K562 (cell line): Measurements from ENCODE around the gene FGD6. TPM values are rescaled to one million over a fixed set of nuclear protein-coding genes. Genes with fewer than 3 reads are reported as not detected.

Experiments used
- ATAC-seq: fragments of 200-7000 bp; cut with Tn5 transposase; 3 replicates; pipeline ENCODE4 v1.9.1; 2020; ENCODE audit warnings: moderate library complexity
- BruUV-seq: library from RNA; stranded (reverse); fragments of 400-500 nt; replicated peaks from 2 replicates; lab custom pipeline; 2021; lab: Mats Ljungman, UMichigan
- CTCF ChIA-PET: fragments of 300-600 bp; formaldehyde crosslinking; extraction: SDS; loops from one replicate; lab custom pipeline; 2021; ENCODE audit warnings: low intra/inter-chr PET ratio; lab: Yijun Ruan, JAX
- POLR2A ChIA-PET: fragments of 300-600, 350-650 bp; sonication (Branson Sonifier 250); formaldehyde crosslinking; extraction: SDS; loops from one replicate; lab custom pipeline; 2021; ENCODE audit warnings: antibody characterized with exemption, inconsistent platforms; lab: Yijun Ruan, JAX
- DNase-seq, 4 experiments: peaks; one replicate each; pipeline versions ENCODE4 v3.0.0 to v3.0.0-alpha.2; 2011 to 2018; ENCODE audit warnings: low spot score in 3 of 4, mixed read lengths in 3 of 4; ENCODE audit errors: extremely low read depth in 1 of 4
- FAIRE-seq: peaks from 2 replicates; lab custom pipeline; 2011; peaks lifted over from hg19 to GRCh38; lab: Jason Lieb, UNC
- H2AFZ ChIP-seq: 2 replicates; pipeline ENCODE4 v1.6.0; 2011; ENCODE audit warnings: low read depth, low read length, control low read depth, inconsistent platforms
- H3K27ac ChIP-seq: fragments of 200-600 bp; 3 replicates; pipeline ENCODE4 v1.8.0; 2011; ENCODE audit warnings: low read depth, mild to moderate bottlenecking, control low read depth, inconsistent platforms, low read length, moderate library complexity, mixed read lengths; ENCODE audit errors: extremely low read depth
- H3K27me3 ChIP-seq, 2 experiments: fragments of 300-600 bp in 1 of 2; 2 replicates in 1 of 2; 3 replicates in 1 of 2; pipeline versions ENCODE4 v1.6.0 to v1.8.0; 2011; ENCODE audit warnings: inconsistent platforms in 2 of 2, low read length in 2 of 2, mild to moderate bottlenecking in 1 of 2, mixed read lengths in 1 of 2, moderate library complexity in 1 of 2; ENCODE audit not compliant: control insufficient read depth in 2 of 2, insufficient read depth in 2 of 2
- H3K36me3 ChIP-seq: fragments of 300-600 bp; 3 replicates; pipeline ENCODE4 v1.8.0; 2011; ENCODE audit warnings: mild to moderate bottlenecking, low read length, inconsistent platforms; ENCODE audit not compliant: control insufficient read depth, insufficient read depth
- H3K4me1 ChIP-seq, 2 experiments: fragments of 200-600 bp in 1 of 2; replicated peaks in 1 of 2; 2 replicates in 1 of 2; 3 replicates in 1 of 2; pipeline versions ENCODE4 v1.5.1 to v1.8.0; 2011; ENCODE audit warnings: inconsistent platforms in 2 of 2, low read length in 2 of 2, mild to moderate bottlenecking in 1 of 2, mixed read lengths in 1 of 2, moderate library complexity in 1 of 2; ENCODE audit not compliant: control insufficient read depth in 2 of 2, insufficient read depth in 2 of 2
- H3K4me2 ChIP-seq: 2 replicates; pipeline ENCODE4 v1.6.1; 2011; ENCODE audit warnings: low read length, control low read depth, inconsistent platforms, mixed read lengths; ENCODE audit not compliant: insufficient read depth
- H3K4me3 ChIP-seq: fragments of 200-600 bp; sonication (generic), shearing (Covaris generic); 2 replicates; pipeline ENCODE4 v1.5.1; 2016; ENCODE audit warnings: control low read depth, inconsistent platforms
- H3K79me2 ChIP-seq: fragments of 200-600 bp; 3 replicates; pipeline ENCODE4 v1.8.0; 2011; ENCODE audit warnings: low read length, inconsistent platforms; ENCODE audit not compliant: control insufficient read depth, insufficient read depth
- H3K9ac ChIP-seq, 2 experiments: 2 replicates each; pipeline versions ENCODE4 v1.6.0 to v1.6.1; 2011; ENCODE audit warnings: low read depth in 2 of 2, low read length in 2 of 2, control low read depth in 1 of 2, inconsistent platforms in 1 of 2, mild to moderate bottlenecking in 1 of 2, mixed read lengths in 1 of 2; ENCODE audit not compliant: insufficient read depth in 1 of 2
- H3K9me1 ChIP-seq: one replicate; pipeline ENCODE4 v1.6.0; 2011; ENCODE audit warnings: inconsistent platforms, mild to moderate bottlenecking, low read length, moderate library complexity; ENCODE audit not compliant: control insufficient read depth, insufficient read depth
- H3K9me3 ChIP-seq: replicated peaks from 2 replicates; pipeline ENCODE4 v1.5.1; 2011; ENCODE audit warnings: low read depth, low read length, inconsistent platforms; ENCODE audit not compliant: control insufficient read depth, insufficient read depth
- H4K20me1 ChIP-seq: replicated peaks from 2 replicates; pipeline ENCODE4 v1.6.1; 2011; ENCODE audit warnings: low read length, inconsistent platforms, mixed read lengths; ENCODE audit not compliant: control insufficient read depth, insufficient read depth
- ATF7 ChIP-seq: fragments of 450-650 bp; IDR thresholded peaks from 2 replicates; pipeline ENCODE4 v1.7.1; 2014; ENCODE audit warnings: mild to moderate bottlenecking, moderate library complexity
- C11orf30 ChIP-seq: fragments of 450-650 bp; IDR thresholded peaks from 2 replicates; pipeline ENCODE4 v1.6.1; 2016; ENCODE audit warnings: low read depth, mild to moderate bottlenecking
- STAG1 ChIP-seq: sonication (generic); formaldehyde crosslinking; IDR thresholded peaks from 2 replicates; pipeline ENCODE4 v1.5.0; 2020; ENCODE audit warnings: missing genetic modification reagents, borderline replicate concordance
- STAT6 ChIP-seq: sonication (generic); formaldehyde crosslinking; IDR thresholded peaks from 2 replicates; pipeline ENCODE4 v1.8.1; 2023; ENCODE audit warnings: mild to moderate bottlenecking, missing genetic modification reagents
- ZNF316 ChIP-seq: fragments of 450-650 bp; IDR thresholded peaks from 2 replicates; pipeline ENCODE4 v1.6.1; 2016
- WGBS: fragments of 100-300 bp; shearing (Covaris generic); methylation state at CpG from one replicate; pipeline ENCODE4 v1.1.6; 2016; ENCODE audit warnings: low coverage, mixed read lengths; ENCODE audit not compliant: insufficient coverage; ENCODE audit errors: missing lambda C conversion rate; 5-methylcytosine and 5-hydroxymethylcytosine counted together
- in situ Hi-C: fragments of 300-500 bp; cut with MboI; formaldehyde crosslinking; loops from 4 replicates; pipeline ENCODE4 v1.15.0; 2018; ENCODE audit warnings: inconsistent platforms, mixed read lengths
- intact Hi-C: fragments of 100-400 bp; cut with micrococcal nuclease; formaldehyde crosslinking; loops from 2 replicates; pipeline ENCODE4 v1.14.2; 2022
- polyA plus RNA-seq, 8 experiments: library from polyadenylated mRNA; depleted of rRNA in 4 of 8; stranded (reverse) in 5 of 8; unstranded in 3 of 8; fragments of >200 nt; fragmentation: Nextera tagmentation in 2 of 8; fragmentation: Illumina TruSeq in 1 of 8; extraction: Ambion mirVana in 2 of 8; extraction: Trizol in 1 of 8; gene quantifications; 2 replicates each; pipeline versions ENCODE4 v1.2.1 to v1.2.3, GENCODE V29; 2011 to 2014; ENCODE audit warnings: inconsistent platforms in 1 of 8, missing spikeins in 1 of 8
- total RNA-seq, 7 experiments: library from RNA; depleted of rRNA in 6 of 7; stranded (reverse); fragments of >200 nt in 6 of 7; fragmentation: Illumina TruSeq in 2 of 7; extraction: Trizol in 2 of 7; gene quantifications; 2 replicates each; pipeline versions ENCODE4 v1.2.1 to v1.2.3, GENCODE V29; 2011 to 2021; ENCODE audit warnings: low replicate concordance in 1 of 7

The FGD6 gene
- total and polyA plus RNA-seq, 9 of the 15 experiments (the other 6 are each of a cell fraction or from before 2014, with no cell fraction given): 1.5 to 11.1 (median 5.8) TPM

DNA sequence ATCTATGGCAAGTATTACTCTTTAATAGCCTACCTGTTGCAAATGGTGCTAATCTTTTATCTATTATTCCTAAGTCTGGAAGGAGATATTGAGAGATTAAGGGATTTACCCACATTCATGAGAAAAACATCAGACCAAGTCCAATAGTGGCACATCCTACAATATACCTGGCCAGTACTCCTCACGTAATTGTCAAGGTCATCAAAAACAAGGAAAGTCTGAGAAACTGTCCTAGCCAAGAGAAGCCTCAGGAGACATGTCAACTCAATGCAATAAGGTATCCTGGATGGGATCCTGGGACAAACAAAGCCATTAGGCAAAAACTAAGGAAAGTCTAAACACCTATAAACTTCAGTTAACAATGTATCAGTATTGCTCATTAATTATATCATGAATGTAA, 156.3 kb downstream of the FGD6 start:
- H3K4me2 ChIP-seq: no peak overlapping the region
- no peak for TF ChIP-seq ATF7
- TF ChIP-seq C11orf30: 0 out of 2 replicates have a peak, but pooled peaks have one; percentile 5
- 0 out of 2 replicates have a peak, but pooled peaks have one; percentile 20 for TF ChIP-seq ZNF316
- intact Hi-C loops (no loop called here), in situ Hi-C loops (no loop called here)
- H3K9me3 ChIP-seq: no peaks in the 10 kb centered on the region
- POLR2A ChIA-PET: no interaction called here
- no peak overlapping the region for H3K27ac ChIP-seq
- ATAC-seq: no peak
- BruUV-seq: no TSS peak
- no peak overlapping the region for H3K4me3 ChIP-seq
- no peaks in the 10 kb centered on the region; the same call in 1 of the 2 replicates for H4K20me1 ChIP-seq
- peaks cover 74% of the 10 kb centered on the region for H3K36me3 ChIP-seq
- H3K4me1 ChIP-seq: no peaks in the 10 kb centered on the region
- no peak overlapping the region for H2AFZ ChIP-seq
- no peaks in the 10 kb centered on the region for H3K9me1 ChIP-seq
- no peaks in the 10 kb centered on the region for H3K27me3 ChIP-seq
- DNase-seq: no peak
- 100% methylated on average over 1 of the region's 1 CpG for WGBS
- FAIRE-seq: no peak
- CTCF ChIA-PET: no interaction called here
- H3K9ac ChIP-seq: no peak overlapping the region
- H3K79me2 ChIP-seq: no peaks in the 10 kb centered on the region

DNA sequence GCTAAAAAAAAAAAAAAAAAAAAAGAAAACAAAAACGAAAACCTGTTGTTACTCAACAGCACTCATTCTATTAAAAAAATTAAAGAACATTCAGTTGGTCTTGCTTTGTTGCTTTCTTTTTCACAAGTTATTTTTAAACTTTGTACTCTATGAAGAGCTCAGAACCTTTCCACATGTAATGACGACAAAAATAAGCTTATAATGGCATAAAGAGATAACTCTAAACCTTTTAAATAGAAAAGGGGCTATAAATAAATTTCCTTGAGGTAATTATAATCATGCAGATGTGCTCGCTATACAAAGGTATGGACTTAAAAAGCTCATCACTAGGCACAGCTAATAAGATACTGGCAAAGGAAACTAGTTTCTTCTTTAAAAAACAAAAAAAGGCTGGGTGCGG, 157.3 kb downstream of the FGD6 start:
- no peaks in the 10 kb centered on the region for H3K9me3 ChIP-seq
- no peak overlapping the region for H3K9ac ChIP-seq
- TF ChIP-seq STAT6 (CRISPR knock-in tag) (no peak), STAG1 (CRISPR knock-in tag) (no peak)
- H3K4me3 ChIP-seq: no peak overlapping the region
- H3K4me1 ChIP-seq: no peaks in the 10 kb centered on the region
- H3K4me2 ChIP-seq: no peak overlapping the region
- H3K79me2 ChIP-seq: no peaks in the 10 kb centered on the region
- intact Hi-C loops (no loop called here), in situ Hi-C loops (no loop called here)
- no peaks in the 10 kb centered on the region for H3K27me3 ChIP-seq
- no peak overlapping the region for H3K27ac ChIP-seq
- FAIRE-seq (no peak), DNase-seq (no peak), ATAC-seq (no peak)
- H4K20me1 ChIP-seq: no peaks in the 10 kb centered on the region; the same call in 1 of the 2 replicates
- no peak overlapping the region for H2AFZ ChIP-seq
- POLR2A ChIA-PET: no interaction called here
- no TSS peak for BruUV-seq
- CTCF ChIA-PET: no interaction called here
- WGBS: 89% methylated on average over 4 of the region's 4 CpGs
- H3K36me3 ChIP-seq: peaks cover 80% of the 10 kb centered on the region
- H3K9me1 ChIP-seq: no peaks in the 10 kb centered on the region
